Astrocyte (in vitro differentiated cells and primary cell): ENCODE results near the gene ATP5F1B. TPM values are rescaled to one million over a fixed set of nuclear protein-coding genes. Genes with fewer than 3 reads are reported as not detected.
"Not testable (repeated sequence)": the region's sequence is repeated elsewhere in the genome, so short reads cannot be mapped to it uniquely, and the experiment has no call there.

Experiments
- DNase-seq: peaks from one replicate; pipeline ENCODE4 v3.0.0-alpha.2; 2010; ENCODE audit warnings: low read depth
- FAIRE-seq: peaks from 2 replicates; lab custom pipeline; 2011; peaks lifted over from hg19 to GRCh38; lab: Jason Lieb, UNC
- H2AFZ ChIP-seq: 2 replicates; pipeline ENCODE4 v1.6.0; 2012; ENCODE audit warnings: low read depth, low read length, inconsistent platforms
- H3K27ac ChIP-seq: 2 replicates; pipeline ENCODE4 v1.5.1; 2011; ENCODE audit warnings: low read depth, low read length, inconsistent platforms
- H3K27me3 ChIP-seq: 2 replicates; pipeline ENCODE4 v1.6.0; 2011; ENCODE audit warnings: low read length, inconsistent platforms; ENCODE audit not compliant: insufficient read depth
- H3K36me3 ChIP-seq: 2 replicates; pipeline ENCODE4 v1.5.1; 2011; ENCODE audit warnings: low read length, inconsistent platforms; ENCODE audit not compliant: insufficient read depth
- H3K4me1 ChIP-seq: 2 replicates; pipeline ENCODE4 v1.5.1; 2011; ENCODE audit warnings: low read length, inconsistent platforms; ENCODE audit not compliant: insufficient read depth
- H3K4me2 ChIP-seq: 2 replicates; pipeline ENCODE4 v1.6.0; 2012; ENCODE audit warnings: low read length, inconsistent platforms
- H3K4me3 ChIP-seq: 2 replicates; pipeline ENCODE4 v1.5.1; 2011; ENCODE audit warnings: low read depth, mild to moderate bottlenecking, low read length, inconsistent platforms; ENCODE audit not compliant: insufficient read depth
- H3K79me2 ChIP-seq: 2 replicates; pipeline ENCODE4 v1.6.0; 2012; ENCODE audit warnings: mild to moderate bottlenecking, low read length, inconsistent platforms; ENCODE audit not compliant: insufficient read depth
- H3K9ac ChIP-seq: 2 replicates; pipeline ENCODE4 v1.6.0; 2012; ENCODE audit warnings: mild to moderate bottlenecking, low read length, inconsistent platforms
- H3K9me3 ChIP-seq: 2 replicates; pipeline ENCODE4 v1.5.1; 2012; ENCODE audit warnings: low read depth, mild to moderate bottlenecking, low read length, inconsistent platforms; ENCODE audit not compliant: insufficient read depth
- H4K20me1 ChIP-seq: 2 replicates; pipeline ENCODE4 v1.6.0; 2012; ENCODE audit warnings: low read length, inconsistent platforms; ENCODE audit not compliant: insufficient read depth
- H3K27ac Mint-ChIP-seq: one replicate; pipeline ENCODE4 v1.8.0; 2021; ENCODE audit warnings: mild to moderate bottlenecking, mixed read lengths; ENCODE audit not compliant: unreplicated experiment
- H3K27me3 Mint-ChIP-seq: one replicate; pipeline ENCODE4 v1.8.0; 2021; ENCODE audit warnings: low read depth, mixed read lengths; ENCODE audit not compliant: unreplicated experiment
- H3K36me3 Mint-ChIP-seq: one replicate; pipeline ENCODE4 v1.8.0; 2021; ENCODE audit warnings: low read depth, mixed read lengths; ENCODE audit not compliant: unreplicated experiment
- H3K4me1 Mint-ChIP-seq: one replicate; pipeline ENCODE4 v1.8.0; 2021; ENCODE audit warnings: low read depth, mixed read lengths; ENCODE audit not compliant: unreplicated experiment
- H3K4me3 Mint-ChIP-seq: one replicate; pipeline ENCODE4 v1.8.0; 2021; ENCODE audit warnings: mild to moderate bottlenecking, moderate library complexity, mixed read lengths; ENCODE audit not compliant: unreplicated experiment
- H3K9me3 Mint-ChIP-seq: one replicate; pipeline ENCODE4 v1.8.0; 2021; ENCODE audit warnings: mild to moderate bottlenecking, mixed read lengths; ENCODE audit not compliant: unreplicated experiment
- CTCF ChIP-seq: IDR thresholded peaks from 2 replicates; pipeline ENCODE4 v1.5.1; 2011; ENCODE audit warnings: low read depth, mild to moderate bottlenecking, inconsistent platforms, low read length, moderate library complexity; ENCODE audit not compliant: insufficient read depth
- EZH2 ChIP-seq: IDR thresholded peaks from 2 replicates; pipeline ENCODE4 v1.6.1; 2012; ENCODE audit warnings: mild to moderate bottlenecking, low read length, inconsistent platforms; ENCODE audit not compliant: insufficient read depth
- total RNA-seq: library from RNA; stranded (reverse); gene quantifications from 2 replicates; pipeline ENCODE4 v1.2.1, GENCODE V29; 2021

ATP5F1B gene
- total RNA-seq, 1 donor from 2014 or later, result 714 TPM

DNA sequence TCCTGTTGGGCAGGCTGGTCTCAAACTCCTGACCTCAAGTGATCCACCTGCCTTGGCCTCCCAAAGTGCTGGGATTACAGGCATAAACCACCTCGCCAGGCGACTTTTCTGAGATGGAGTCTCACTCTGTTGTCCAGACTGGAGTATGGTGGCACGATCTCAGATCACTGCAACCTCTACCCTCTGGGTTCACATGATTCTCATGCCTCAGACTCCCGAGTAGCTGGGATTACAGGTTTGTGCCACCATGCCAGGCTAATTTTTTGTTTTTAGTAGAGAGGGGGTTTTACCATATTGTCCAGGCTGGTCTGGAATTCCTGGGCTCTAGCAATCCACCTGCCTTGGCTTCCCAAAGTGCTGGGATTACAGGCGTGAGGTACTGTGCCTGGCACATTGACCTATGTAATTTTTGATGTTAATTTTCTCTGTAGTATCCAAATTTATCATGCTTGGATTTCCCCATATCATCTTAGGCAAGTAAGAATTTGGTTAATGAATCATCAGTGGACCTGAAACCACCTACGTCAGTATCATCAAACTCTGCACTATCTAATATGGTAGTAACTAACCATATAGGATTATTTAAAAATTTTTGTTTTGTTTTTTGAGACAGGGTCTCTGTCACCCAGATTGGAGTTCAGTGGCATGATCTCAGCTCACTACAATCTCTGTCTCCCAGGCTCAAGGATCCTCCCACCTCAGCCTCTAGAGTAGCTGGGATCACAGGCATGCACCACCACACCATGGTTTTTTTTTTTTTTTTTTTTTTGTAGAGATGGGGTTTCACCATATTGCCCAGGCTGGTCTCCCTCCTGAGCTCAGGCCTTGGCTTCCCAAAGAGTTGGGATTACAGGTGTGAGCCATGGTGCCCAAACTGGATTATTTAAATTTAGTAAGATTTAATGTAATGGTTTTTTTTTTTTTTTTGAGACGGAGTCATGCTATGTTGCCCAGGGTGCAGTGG, 11.9 kb upstream of the ATP5F1B start:
- FAIRE-seq, result no peak
- Histone ChIP-seq H3K4me3 (no peak overlapping the region), H3K27me3 (no peaks in the 10 kb centered on the region), H3K36me3 (peaks cover under 1% of the 10 kb centered on the region), H3K9ac (no peak overlapping the region), H3K79me2 (no peaks in the 10 kb centered on the region), H3K4me1 (no peaks in the 10 kb centered on the region), H3K9me3 (no peaks in the 10 kb centered on the region), H3K27ac (no peak overlapping the region), H4K20me1 (peaks cover 7% of the 10 kb centered on the region), H2AFZ (no peak overlapping the region), H3K4me2 (no peak overlapping the region)
- Mint-ChIP-seq H3K27me3 (no peaks in the 10 kb centered on the region), H3K4me3 (no peak overlapping the region), H3K27ac (no peak overlapping the region), H3K36me3 (peaks cover 12% of the 10 kb centered on the region), H3K4me1 (peaks cover 9% of the 10 kb centered on the region), H3K9me3 (peaks cover 9% of the 10 kb centered on the region)
- TF ChIP-seq CTCF (no peak), EZH2 (no peak)
- no peak for DNase-seq

- H3K27me3 ChIP-seq, H3K4me3 Mint-ChIP-seq, H3K4me1 Mint-ChIP-seq, H4K20me1 ChIP-seq, H3K9ac ChIP-seq, DNase-seq, H3K27ac Mint-ChIP-seq, H3K36me3 ChIP-seq, H3K4me3 ChIP-seq, H2AFZ ChIP-seq, H3K79me2 ChIP-seq, H3K27me3 Mint-ChIP-seq, H3K9me3 ChIP-seq, H3K4me1 ChIP-seq, H3K36me3 Mint-ChIP-seq, H3K4me2 ChIP-seq, H3K27ac ChIP-seq, FAIRE-seq: not testable (repeated sequence)
- H3K9me3 Mint-ChIP-seq, result peaks cover 12% of the 10 kb centered on the region
Observed at GRCh38 chr12:56653781-56654180, 8.0 kb upstream of the ATP5F1B start.

- H3K27ac Mint-ChIP-seq, result not testable (repeated sequence)
Observed at GRCh38 chr12:56648023-56648422, 2.2 kb upstream of the ATP5F1B start.

More at GRCh38 chr12:56648023-56648422, 2.2 kb upstream of the ATP5F1B start:
- H3K27me3 ChIP-seq, H3K4me3 ChIP-seq, H3K27ac ChIP-seq, DNase-seq, FAIRE-seq, H3K9me3 ChIP-seq, H2AFZ ChIP-seq, H3K9me3 Mint-ChIP-seq, H3K4me3 Mint-ChIP-seq, H3K4me2 ChIP-seq, H3K27me3 Mint-ChIP-seq, H3K9ac ChIP-seq: not testable (repeated sequence)
- H3K4me1 Mint-ChIP-seq, result peaks cover 15% of the 10 kb centered on the region
- Histone ChIP-seq H4K20me1 (peaks cover 27% of the 10 kb centered on the region), H3K4me1 (peaks cover 16% of the 10 kb centered on the region), H3K36me3 (peaks cover 15% of the 10 kb centered on the region), H3K79me2 (peaks cover 28% of the 10 kb centered on the region)
- H3K36me3 Mint-ChIP-seq, result peaks cover 16% of the 10 kb centered on the region
